WTC11 (cell line): ENCODE data around the gene TRIM62. TPM values are rescaled to one million over a fixed set of nuclear protein-coding genes. Genes with fewer than 3 reads are reported as not detected.

Source experiments
- ATAC-seq: fragments of 200-7000 bp; cut with Tn5 transposase; 2 replicates; pipeline ENCODE4 v1.10.0; 2021; ENCODE audit warnings: mild to moderate bottlenecking, moderate library complexity
- CTCF ChIA-PET: fragments of 300-600 bp; sonication (Branson Sonifier 250); formaldehyde crosslinking; loops from one replicate; lab custom pipeline; 2021; ENCODE audit warnings: antibody characterized with exemption; lab: Charles Lee
- POLR2A ChIA-PET: fragments of 350-600 bp; sonication (Branson Sonifier 250); formaldehyde crosslinking; loops from one replicate; lab custom pipeline; 2021; ENCODE audit warnings: antibody characterized with exemption; lab: Charles Lee
- DNase-seq: peaks from one replicate; pipeline ENCODE4 v3.0.0; 2021; ENCODE audit warnings: low spot score
- H3K27ac Mint-ChIP-seq: 2 replicates; pipeline ENCODE4 v1.8.0; 2021; ENCODE audit warnings: mixed read lengths
- H3K27me3 Mint-ChIP-seq: 2 replicates; pipeline ENCODE4 v1.8.0; 2021; ENCODE audit warnings: low read depth, mild to moderate bottlenecking, moderate library complexity, mixed read lengths
- H3K36me3 Mint-ChIP-seq: 2 replicates; pipeline ENCODE4 v1.8.0; 2021; ENCODE audit warnings: mixed read lengths
- H3K4me1 Mint-ChIP-seq: 2 replicates; pipeline ENCODE4 v1.8.0; 2022; ENCODE audit warnings: mixed read lengths
- H3K4me3 Mint-ChIP-seq: 2 replicates; pipeline ENCODE4 v1.8.0; 2021; ENCODE audit warnings: mild to moderate bottlenecking, moderate library complexity, mixed read lengths
- H3K9me3 Mint-ChIP-seq: 2 replicates; pipeline ENCODE4 v1.8.0; 2021; ENCODE audit warnings: mixed read lengths
- ELF4 ChIP-seq: sonication (generic); formaldehyde crosslinking; IDR thresholded peaks from 2 replicates; pipeline ENCODE4 v1.8.1; 2022; ENCODE audit warnings: low read depth, mild to moderate bottlenecking, moderate library complexity, missing genetic modification reagents
- ETV6 ChIP-seq: sonication (generic); formaldehyde crosslinking; IDR thresholded peaks from 2 replicates; pipeline ENCODE4 v1.8.1; 2022; ENCODE audit warnings: mild to moderate bottlenecking, missing genetic modification reagents
- GTF2I ChIP-seq: fragments of 250-450 bp; sonication (Bioruptor Pico); conservative IDR thresholded peaks from 2 replicates; pipeline ENCODE4 v1.4.0; 2021; ENCODE audit warnings: mild to moderate bottlenecking
- NFYB ChIP-seq: sonication (generic); formaldehyde crosslinking; conservative IDR thresholded peaks from 2 replicates; pipeline ENCODE4 v1.8.0; 2022; ENCODE audit warnings: low read depth, missing genetic modification reagents
- NR1H2 ChIP-seq: sonication (generic); formaldehyde crosslinking; IDR thresholded peaks from 2 replicates; pipeline ENCODE4 v1.9.0; 2021; ENCODE audit warnings: mild to moderate bottlenecking, moderate library complexity, missing genetic modification reagents
- PRDM15 ChIP-seq: sonication (generic); formaldehyde crosslinking; IDR thresholded peaks from 2 replicates; pipeline ENCODE4 v1.8.0; 2022; ENCODE audit warnings: missing genetic modification reagents
- PREB ChIP-seq: sonication (generic); formaldehyde crosslinking; IDR thresholded peaks from 2 replicates; pipeline ENCODE4 v1.8.1; 2022; ENCODE audit warnings: mild to moderate bottlenecking, missing genetic modification reagents, moderate library complexity, borderline replicate concordance
- SOX15 ChIP-seq: fragments of 250-450 bp; sonication (Bioruptor Pico); IDR thresholded peaks from 2 replicates; pipeline ENCODE4 v1.9.0; 2021; ENCODE audit warnings: mild to moderate bottlenecking
- USF2 ChIP-seq: sonication (generic); formaldehyde crosslinking; IDR thresholded peaks from 2 replicates; pipeline ENCODE4 v1.8.1; 2023; ENCODE audit warnings: mild to moderate bottlenecking, missing genetic modification reagents, moderate library complexity
- ZNF317 ChIP-seq: sonication (generic); formaldehyde crosslinking; IDR thresholded peaks from 2 replicates; pipeline ENCODE4 v1.8.1; 2023; ENCODE audit warnings: low read depth, mild to moderate bottlenecking, moderate library complexity, missing genetic modification reagents, borderline replicate concordance
- ZNF396 ChIP-seq: fragments of 250-450 bp; sonication (Bioruptor Pico); IDR thresholded peaks from 2 replicates; pipeline ENCODE4 v1.8.0; 2021; ENCODE audit warnings: mild to moderate bottlenecking, moderate library complexity, borderline replicate concordance
- total RNA-seq: library from RNA; stranded (reverse); gene quantifications from 3 replicates; pipeline ENCODE4 v1.2.3, GENCODE V29; 2021
- TF ChIP-seq, protein P1 (sequence below): fragments of 250-450 bp; sonication (Bioruptor Pico); conservative IDR thresholded peaks from 2 replicates; pipeline ENCODE4 v1.9.0; 2021; ENCODE audit warnings: mild to moderate bottlenecking
- TF ChIP-seq, protein P2 (sequence below): sonication (generic); formaldehyde crosslinking; IDR thresholded peaks from 2 replicates; pipeline ENCODE4 v1.8.0; 2023; ENCODE audit warnings: missing genetic modification reagents, mild to moderate bottlenecking, borderline replicate concordance
- TF ChIP-seq, protein P3 (sequence below): sonication (generic); formaldehyde crosslinking; IDR thresholded peaks from 2 replicates; pipeline ENCODE4 v1.8.0; 2022; ENCODE audit warnings: mild to moderate bottlenecking, missing genetic modification reagents
- TF ChIP-seq, protein P4 (sequence below): sonication (generic); formaldehyde crosslinking; IDR thresholded peaks from 2 replicates; pipeline ENCODE4 v1.8.1; 2022; ENCODE audit warnings: low read depth, missing genetic modification reagents, borderline replicate concordance

TRIM62 gene
- total RNA-seq, 1 experiment from 2014 or later = 13.6 TPM

DNA sequence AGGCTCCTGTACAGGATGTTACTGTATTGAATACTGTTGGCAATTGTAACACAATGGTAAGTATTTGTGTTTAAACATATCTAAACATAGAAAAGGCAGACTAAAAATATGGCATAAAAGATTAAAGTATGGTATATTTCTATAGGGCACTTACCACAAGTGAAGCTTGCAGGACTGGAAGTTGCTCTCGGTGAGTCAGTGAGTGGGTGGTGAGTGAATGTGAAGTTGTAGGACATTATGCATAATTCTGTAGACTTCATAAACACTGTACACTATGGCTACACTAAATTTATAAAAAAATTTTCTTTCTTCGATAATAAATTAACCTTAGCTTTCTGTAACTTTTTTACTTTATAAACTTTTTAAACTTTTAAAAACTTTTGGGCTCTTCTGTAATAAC is 13.7 kb upstream of the TRIM62 start (continued):
- TF ChIP-seq, protein P1, sequence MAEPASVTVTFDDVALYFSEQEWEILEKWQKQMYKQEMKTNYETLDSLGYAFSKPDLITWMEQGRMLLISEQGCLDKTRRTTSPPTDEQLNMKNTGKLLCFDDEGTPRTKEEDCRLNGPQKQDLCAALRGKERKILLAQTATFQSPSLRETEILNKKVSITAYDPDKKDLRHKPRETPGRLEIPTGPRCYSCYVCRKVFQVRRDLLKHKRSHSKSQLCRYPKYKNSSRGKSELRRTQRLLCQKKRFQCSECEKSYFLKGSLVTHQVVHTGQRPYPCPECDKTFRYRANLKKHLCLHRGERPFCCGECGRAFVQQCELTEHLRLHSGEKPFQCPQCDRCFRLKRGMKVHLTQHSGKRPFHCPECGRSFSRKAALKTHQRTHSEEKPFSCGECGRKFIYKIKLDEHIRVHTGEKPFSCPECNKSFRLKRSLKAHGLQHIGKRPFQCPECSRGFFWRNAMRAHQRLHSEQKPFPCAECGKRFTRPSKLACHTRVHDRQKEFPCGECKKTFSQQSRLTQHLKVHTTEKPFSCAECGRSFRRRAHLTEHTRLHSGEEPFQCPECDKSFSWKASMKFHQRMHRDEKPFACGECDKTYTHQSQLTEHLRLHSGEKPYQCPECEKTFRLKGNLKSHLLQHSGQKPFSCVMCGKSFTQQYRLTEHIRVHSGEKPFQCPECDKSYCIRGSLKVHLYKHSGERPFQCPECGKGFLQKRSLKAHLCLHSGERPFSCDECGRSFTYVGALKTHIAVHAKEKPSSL = no peak
- TF ChIP-seq, all 79 proteins: peak for 0

- no peak for ATAC-seq
- DNase-seq = no peak
- no peaks in the 10 kb centered on the region for H3K4me1 Mint-ChIP-seq
- H3K9me3 Mint-ChIP-seq = no peaks in the 10 kb centered on the region
- no peak overlapping the region for H3K4me3 Mint-ChIP-seq
- no peak overlapping the region for H3K27ac Mint-ChIP-seq
- no peaks in the 10 kb centered on the region for H3K36me3 Mint-ChIP-seq
- ChIA-PET CTCF (no interaction called here), POLR2A (interaction anchor here (0.6 kb wide), 1 partner anchor 10 kb away, joined by 3 read pairs; no protein-coding TSS in a partner anchor)
- peaks cover 51% of the 10 kb centered on the region for H3K27me3 Mint-ChIP-seq
- TF ChIP-seq USF2 (CRISPR knock-in tag) (no peak), SOX15 (CRISPR knock-in tag) (no peak), NFYB (CRISPR knock-in tag) (no peak), ZNF396 (CRISPR knock-in tag) (no peak), PREB (CRISPR knock-in tag) (no peak), ETV6 (CRISPR knock-in tag) (no peak), ZNF317 (no peak), GTF2I (CRISPR knock-in tag) (no peak), NR1H2 (CRISPR knock-in tag) (no peak), ELF4 (no peak), PRDM15 (CRISPR knock-in tag) (no peak)
- TF ChIP-seq, protein P1 = no peak
- TF ChIP-seq, protein P2, sequence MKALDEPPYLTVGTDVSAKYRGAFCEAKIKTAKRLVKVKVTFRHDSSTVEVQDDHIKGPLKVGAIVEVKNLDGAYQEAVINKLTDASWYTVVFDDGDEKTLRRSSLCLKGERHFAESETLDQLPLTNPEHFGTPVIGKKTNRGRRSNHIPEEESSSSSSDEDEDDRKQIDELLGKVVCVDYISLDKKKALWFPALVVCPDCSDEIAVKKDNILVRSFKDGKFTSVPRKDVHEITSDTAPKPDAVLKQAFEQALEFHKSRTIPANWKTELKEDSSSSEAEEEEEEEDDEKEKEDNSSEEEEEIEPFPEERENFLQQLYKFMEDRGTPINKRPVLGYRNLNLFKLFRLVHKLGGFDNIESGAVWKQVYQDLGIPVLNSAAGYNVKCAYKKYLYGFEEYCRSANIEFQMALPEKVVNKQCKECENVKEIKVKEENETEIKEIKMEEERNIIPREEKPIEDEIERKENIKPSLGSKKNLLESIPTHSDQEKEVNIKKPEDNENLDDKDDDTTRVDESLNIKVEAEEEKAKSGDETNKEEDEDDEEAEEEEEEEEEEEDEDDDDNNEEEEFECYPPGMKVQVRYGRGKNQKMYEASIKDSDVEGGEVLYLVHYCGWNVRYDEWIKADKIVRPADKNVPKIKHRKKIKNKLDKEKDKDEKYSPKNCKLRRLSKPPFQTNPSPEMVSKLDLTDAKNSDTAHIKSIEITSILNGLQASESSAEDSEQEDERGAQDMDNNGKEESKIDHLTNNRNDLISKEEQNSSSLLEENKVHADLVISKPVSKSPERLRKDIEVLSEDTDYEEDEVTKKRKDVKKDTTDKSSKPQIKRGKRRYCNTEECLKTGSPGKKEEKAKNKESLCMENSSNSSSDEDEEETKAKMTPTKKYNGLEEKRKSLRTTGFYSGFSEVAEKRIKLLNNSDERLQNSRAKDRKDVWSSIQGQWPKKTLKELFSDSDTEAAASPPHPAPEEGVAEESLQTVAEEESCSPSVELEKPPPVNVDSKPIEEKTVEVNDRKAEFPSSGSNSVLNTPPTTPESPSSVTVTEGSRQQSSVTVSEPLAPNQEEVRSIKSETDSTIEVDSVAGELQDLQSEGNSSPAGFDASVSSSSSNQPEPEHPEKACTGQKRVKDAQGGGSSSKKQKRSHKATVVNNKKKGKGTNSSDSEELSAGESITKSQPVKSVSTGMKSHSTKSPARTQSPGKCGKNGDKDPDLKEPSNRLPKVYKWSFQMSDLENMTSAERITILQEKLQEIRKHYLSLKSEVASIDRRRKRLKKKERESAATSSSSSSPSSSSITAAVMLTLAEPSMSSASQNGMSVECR (CRISPR knock-in tag) = no peak
- TF ChIP-seq, protein P3, sequence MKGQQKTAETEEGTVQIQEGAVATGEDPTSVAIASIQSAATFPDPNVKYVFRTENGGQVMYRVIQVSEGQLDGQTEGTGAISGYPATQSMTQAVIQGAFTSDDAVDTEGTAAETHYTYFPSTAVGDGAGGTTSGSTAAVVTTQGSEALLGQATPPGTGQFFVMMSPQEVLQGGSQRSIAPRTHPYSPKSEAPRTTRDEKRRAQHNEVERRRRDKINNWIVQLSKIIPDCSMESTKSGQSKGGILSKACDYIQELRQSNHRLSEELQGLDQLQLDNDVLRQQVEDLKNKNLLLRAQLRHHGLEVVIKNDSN (CRISPR knock-in tag) = no peak
- TF ChIP-seq, protein P4, sequence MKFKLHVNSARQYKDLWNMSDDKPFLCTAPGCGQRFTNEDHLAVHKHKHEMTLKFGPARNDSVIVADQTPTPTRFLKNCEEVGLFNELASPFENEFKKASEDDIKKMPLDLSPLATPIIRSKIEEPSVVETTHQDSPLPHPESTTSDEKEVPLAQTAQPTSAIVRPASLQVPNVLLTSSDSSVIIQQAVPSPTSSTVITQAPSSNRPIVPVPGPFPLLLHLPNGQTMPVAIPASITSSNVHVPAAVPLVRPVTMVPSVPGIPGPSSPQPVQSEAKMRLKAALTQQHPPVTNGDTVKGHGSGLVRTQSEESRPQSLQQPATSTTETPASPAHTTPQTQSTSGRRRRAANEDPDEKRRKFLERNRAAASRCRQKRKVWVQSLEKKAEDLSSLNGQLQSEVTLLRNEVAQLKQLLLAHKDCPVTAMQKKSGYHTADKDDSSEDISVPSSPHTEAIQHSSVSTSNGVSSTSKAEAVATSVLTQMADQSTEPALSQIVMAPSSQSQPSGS (CRISPR knock-in tag) = no peak
These were observed 10.0 kb upstream of the TRIM62 start for GRCh38 chr1:33191731-33192275.
